ENCODE results near the gene WWOX.

The WWOX gene

DNA sequence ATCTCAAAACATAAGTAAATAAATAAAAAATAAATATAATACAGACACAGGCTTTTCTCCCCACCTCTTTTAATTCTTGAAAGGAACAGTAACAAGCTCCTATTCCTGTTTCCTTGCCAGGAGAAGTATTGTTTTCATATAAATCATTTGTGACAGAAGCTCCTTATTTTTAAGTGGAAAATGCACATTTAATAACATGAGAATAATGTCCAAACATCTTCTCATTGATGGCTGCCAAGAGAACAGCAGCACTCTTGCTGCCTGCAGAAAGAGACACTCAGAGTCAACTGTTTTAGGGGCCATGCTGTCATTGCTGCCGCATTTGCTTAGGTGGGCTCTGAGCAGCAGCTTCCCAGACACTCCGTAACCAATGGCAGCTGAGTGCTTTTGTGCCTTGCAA, 580.1 kb downstream of the WWOX start:
- TF ChIP-seq, protein P1, sequence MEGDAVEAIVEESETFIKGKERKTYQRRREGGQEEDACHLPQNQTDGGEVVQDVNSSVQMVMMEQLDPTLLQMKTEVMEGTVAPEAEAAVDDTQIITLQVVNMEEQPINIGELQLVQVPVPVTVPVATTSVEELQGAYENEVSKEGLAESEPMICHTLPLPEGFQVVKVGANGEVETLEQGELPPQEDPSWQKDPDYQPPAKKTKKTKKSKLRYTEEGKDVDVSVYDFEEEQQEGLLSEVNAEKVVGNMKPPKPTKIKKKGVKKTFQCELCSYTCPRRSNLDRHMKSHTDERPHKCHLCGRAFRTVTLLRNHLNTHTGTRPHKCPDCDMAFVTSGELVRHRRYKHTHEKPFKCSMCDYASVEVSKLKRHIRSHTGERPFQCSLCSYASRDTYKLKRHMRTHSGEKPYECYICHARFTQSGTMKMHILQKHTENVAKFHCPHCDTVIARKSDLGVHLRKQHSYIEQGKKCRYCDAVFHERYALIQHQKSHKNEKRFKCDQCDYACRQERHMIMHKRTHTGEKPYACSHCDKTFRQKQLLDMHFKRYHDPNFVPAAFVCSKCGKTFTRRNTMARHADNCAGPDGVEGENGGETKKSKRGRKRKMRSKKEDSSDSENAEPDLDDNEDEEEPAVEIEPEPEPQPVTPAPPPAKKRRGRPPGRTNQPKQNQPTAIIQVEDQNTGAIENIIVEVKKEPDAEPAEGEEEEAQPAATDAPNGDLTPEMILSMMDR (IDR thresholded peaks at IDR 0.05; ENCODE audit: control insufficient read depth, insufficient read depth, low read depth, low read length, missing control alignments) = no peak
- DNase-seq (ENCODE audit: low read depth) = no peak
- H3K4me3 ChIP-seq (ENCODE audit: control insufficient read depth, low read depth, low read length) = no peak overlapping the region

DNA sequence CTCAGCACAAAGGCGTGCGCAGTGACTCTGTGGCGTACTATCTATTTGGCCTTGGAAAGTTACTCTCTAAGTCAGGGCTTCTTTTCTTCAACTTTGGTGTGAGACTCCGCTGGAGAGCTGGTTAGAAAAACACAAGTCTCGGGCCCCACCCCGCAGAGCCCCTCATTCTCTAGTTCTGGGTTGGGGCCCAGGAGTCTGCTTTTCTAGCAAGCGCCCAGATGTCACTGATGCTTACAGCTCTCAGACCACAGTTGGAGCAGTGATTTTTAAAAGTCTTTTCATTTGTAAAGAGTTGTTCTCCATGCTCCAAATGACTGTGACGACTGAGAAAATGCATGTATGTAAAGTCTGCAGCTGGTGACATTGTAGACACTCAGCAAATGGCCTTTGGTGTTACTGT, 582.3 kb downstream of the WWOX start:
- no peak for DNase-seq (ENCODE audit: low read depth)
- TF ChIP-seq, protein P1 (IDR thresholded peaks at IDR 0.05; ENCODE audit: control insufficient read depth, insufficient read depth, low read depth, low read length, missing control alignments) = no peak
- H3K4me3 ChIP-seq (ENCODE audit: control insufficient read depth, low read depth, low read length) = no peak overlapping the region

DNA sequence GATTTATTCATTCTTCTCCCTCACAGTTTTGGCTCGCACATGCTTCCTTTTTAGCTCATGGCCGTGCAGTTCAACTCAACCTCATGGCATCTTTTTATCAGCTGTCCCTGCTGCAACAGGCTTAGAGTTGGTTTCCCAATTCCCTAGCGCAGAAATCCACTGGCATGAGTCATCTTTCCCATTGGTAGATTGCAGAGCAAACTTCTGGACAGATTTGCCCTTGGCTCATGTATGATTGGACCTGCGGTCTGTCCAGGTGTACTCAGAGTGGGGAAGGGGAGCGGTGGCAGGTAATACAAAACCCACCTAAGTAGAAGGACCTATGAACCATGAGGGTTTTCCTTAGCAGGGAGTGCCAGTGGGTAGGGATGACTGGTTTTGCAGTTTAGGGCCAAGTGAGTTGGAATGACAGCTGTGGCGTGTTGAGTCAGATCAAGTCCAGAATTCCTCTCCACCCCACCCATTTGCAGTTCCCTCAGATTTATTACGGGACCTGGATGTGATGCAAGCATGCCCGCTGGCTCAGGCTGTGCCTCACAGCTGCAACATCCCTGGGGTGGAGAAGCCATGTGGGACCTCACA, 584.7 kb downstream of the WWOX start:
- no peak overlapping the region for H3K4me3 ChIP-seq (ENCODE audit: control insufficient read depth, low read depth, low read length)
- DNase-seq (ENCODE audit: low read depth) = no peak
- TF ChIP-seq, protein P1 (IDR thresholded peaks at IDR 0.05; ENCODE audit: control insufficient read depth, insufficient read depth, low read depth, low read length, missing control alignments) = no peak

DNA sequence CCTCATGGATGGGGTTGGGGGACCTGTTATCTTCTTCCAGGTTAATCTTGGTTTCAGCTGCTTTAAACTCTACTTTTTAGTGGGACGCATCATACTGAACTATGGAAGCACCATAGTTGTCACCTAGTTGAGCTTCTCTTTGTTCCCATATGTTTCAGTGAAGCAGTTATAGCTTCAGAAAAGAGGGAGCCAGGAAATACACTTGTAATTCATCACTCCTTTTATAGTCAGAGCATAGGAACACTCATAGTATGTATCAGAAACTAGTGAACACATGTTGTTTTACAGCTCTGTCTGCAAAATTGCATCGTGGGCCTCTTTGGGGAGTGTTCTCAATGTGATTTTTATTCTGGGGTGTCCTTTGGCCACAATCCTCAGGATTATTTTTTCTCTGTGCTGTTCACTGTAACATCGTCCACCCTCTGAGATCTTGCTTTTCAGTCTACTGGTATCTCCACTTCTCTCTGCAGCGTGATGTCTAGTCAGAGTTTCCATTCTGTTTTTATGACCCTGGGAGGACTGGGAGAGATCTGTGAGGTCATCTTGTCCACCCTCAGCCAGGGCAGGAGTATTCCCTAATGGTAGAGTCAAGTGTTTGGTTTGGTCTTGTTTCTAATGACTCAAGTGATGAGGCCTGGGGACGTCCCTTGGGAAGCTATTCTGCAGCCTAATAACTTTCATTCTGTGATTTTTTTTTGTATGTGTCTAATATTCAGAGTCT, 585.4 kb downstream of the WWOX start:
- TF ChIP-seq, protein P1 (IDR thresholded peaks at IDR 0.05; ENCODE audit: control insufficient read depth, insufficient read depth, low read depth, low read length, missing control alignments) = no peak
- no peak overlapping the region for H3K4me3 ChIP-seq (ENCODE audit: control insufficient read depth, low read depth, low read length)
- no peak for DNase-seq (ENCODE audit: low read depth)

DNA sequence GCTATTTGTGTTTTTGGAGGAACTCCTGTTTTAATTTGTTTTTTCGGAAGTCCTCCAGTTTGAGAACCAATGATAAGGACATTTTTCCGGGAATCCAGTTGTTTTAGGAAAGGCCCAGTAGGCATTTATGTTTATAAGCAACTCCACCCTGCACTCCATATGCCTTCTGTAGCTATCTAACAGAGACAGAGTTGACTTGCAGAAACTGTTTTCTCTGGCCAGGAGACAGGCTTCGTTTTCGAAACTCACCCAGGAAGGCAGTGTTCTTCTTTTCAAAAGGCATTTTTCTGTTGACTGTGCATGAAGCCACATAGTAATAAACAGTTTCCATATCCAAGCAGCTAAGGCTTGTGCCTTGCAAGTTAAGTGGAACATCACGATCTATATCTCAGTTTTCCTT, 587.1 kb downstream of the WWOX start:
- TF ChIP-seq, protein P1 (IDR thresholded peaks at IDR 0.05; ENCODE audit: control insufficient read depth, insufficient read depth, low read depth, low read length, missing control alignments) = no peak
- DNase-seq (ENCODE audit: low read depth) = no peak
- no peak overlapping the region for H3K4me3 ChIP-seq (ENCODE audit: control insufficient read depth, low read depth, low read length)

DNA sequence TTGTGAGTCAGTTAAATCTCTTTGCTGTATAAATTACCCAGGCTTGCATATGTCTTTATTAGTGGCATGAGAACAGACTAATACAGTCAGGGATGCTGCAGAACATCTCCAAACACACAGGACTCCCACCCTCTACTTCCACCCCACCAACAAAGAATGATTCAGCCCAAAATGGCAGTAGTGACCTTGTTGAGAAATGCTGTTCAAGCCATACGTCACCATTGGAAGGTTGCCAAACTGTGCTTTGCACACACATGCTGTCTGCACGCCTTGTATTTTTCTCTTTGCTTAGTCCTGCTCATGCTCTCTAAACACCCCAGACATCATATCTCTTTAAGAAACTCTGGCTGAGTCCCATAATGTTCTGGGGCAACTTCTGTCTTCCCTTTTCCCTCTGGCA, 589.6 kb downstream of the WWOX start:
- H3K4me3 ChIP-seq (ENCODE audit: control insufficient read depth, low read depth, low read length) = no peak overlapping the region
- TF ChIP-seq, protein P1 (IDR thresholded peaks at IDR 0.05; ENCODE audit: control insufficient read depth, insufficient read depth, low read depth, low read length, missing control alignments) = no peak
- DNase-seq (ENCODE audit: low read depth) = no peak
